Measurements from ENCODE around the gene FAM13A. TPM values are rescaled to one million over a fixed set of nuclear protein-coding genes. Genes with fewer than 3 reads are reported as not detected.
"Not testable (repeated sequence)": the region's sequence is repeated elsewhere in the genome, so short reads cannot be mapped to it uniquely, and the experiment has no call there.

Gene FAM13A
- total RNA-seq, 1 experiment from 2014 or later, result 16.7 TPM

GRCh38 chr4:89008166-89008565 is 48.8 kb downstream of the FAM13A start:
- no peak for DNase-seq (ENCODE audit: low read depth)
- in situ Hi-C loops (cut with HindIII; ENCODE audit: low pct_unique_long_range_greater_than_20kb, low sequenced_read_pairs), result loop anchor here (25.0 kb wide), 1 partner anchor 196 kb away; no protein-coding TSS in a partner anchor

DNA sequence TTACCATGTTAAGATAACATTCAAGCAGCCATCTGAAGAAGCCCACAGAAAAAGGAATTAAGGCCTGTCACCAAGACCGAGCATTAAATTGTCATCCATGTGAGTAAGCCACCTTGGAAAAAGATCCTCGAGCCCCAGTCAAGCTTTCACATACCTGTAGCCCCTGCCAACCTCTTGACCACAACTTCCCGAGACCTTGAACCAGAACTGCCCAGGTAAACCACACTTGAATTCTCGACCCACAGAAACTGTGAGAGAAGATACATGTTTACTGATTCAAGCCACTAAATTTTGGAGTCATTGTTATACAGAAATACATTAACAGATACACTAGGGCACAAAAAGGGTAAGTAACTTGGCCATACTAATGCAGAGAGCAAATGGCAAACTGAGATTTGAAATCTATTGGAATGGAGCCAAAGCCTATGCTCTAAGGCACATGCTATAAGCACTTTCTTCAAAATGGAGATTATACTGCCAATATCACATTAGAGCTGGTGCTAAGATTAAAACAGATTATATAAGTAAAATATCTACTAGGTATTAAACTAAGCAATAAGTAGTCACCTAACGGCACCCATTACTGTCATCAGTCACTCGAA is 49.5 kb downstream of the FAM13A start:
- DNase-seq (ENCODE audit: low read depth), result no peak
- in situ Hi-C loops (cut with HindIII; ENCODE audit: low pct_unique_long_range_greater_than_20kb, low sequenced_read_pairs), result loop anchor here (25.0 kb wide), 1 partner anchor 195 kb away; no protein-coding TSS in a partner anchor

DNA sequence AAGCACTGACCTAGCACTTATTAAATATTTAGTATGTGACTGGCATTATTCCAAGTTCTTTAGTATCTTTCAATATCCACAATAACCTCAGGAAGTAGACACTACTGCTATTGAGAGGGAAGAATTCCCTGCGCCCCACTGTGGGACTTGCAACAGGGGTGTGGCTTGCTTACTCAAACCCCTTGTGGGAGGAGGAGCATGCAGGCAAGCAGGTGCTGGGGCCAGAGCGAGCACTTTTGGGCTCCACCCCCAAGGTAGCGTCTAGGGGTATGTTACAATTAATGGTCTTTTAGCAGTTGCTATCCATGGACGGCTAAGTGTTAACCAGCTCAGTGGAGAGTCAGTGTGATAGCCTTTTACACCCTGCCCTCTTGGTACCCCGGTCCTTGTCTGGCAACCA is 50.7 kb downstream of the FAM13A start:
- DNase-seq (ENCODE audit: low read depth), result no peak
- in situ Hi-C loops (cut with HindIII; ENCODE audit: low pct_unique_long_range_greater_than_20kb, low sequenced_read_pairs), result loop anchor here (25.0 kb wide), 1 partner anchor 194 kb away; no protein-coding TSS in a partner anchor

GRCh38 chr4:89005066-89005465 is 51.9 kb downstream of the FAM13A start:
- not testable (repeated sequence) for DNase-seq (ENCODE audit: low read depth)
- in situ Hi-C loops (cut with HindIII; ENCODE audit: low pct_unique_long_range_greater_than_20kb, low sequenced_read_pairs), result loop anchor here (25.0 kb wide), 1 partner anchor 193 kb away; no protein-coding TSS in a partner anchor

DNA sequence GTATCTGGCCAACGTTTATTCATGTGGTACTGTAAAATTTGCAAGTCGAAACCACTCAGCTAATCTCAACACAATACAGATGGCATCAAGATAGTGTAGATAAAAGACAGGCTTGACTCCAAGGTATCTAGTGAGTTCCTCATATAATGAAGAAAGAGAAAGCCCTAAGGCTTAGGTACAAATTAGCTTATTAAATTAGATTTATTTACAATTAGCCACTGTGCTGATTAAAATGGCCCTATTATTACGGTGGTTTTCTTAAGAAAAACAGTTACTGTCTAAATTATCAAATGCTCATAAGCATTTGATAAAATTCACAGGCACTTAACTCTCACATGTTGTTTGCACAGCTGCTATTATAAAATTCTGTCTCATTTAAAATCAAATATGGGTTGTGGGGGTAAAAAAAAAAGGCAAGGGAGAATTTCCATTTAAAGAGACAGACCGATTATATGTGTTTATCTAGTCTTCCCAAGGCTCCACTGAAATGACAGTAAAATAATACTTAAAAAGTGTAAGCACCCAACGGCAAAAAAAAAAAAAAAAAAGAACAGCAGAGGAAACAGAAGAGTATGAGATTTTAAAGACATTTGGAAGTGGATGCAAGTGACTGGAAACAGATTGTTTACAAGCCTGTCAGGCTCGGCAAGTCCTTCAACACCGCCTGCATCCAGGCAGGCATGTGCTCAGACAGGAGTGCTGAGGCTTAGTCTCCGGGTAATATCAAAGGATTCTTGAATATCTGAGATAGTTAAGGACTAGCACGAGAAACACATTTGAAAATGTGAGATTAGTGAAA is 55.1 kb downstream of the FAM13A start:
- in situ Hi-C loops (cut with HindIII; ENCODE audit: low pct_unique_long_range_greater_than_20kb, low sequenced_read_pairs), result loop anchor here (25.0 kb wide), 1 partner anchor 190 kb away; no protein-coding TSS in a partner anchor
- no peak for DNase-seq (ENCODE audit: low read depth)

- peak; percentile 35 for DNase-seq (ENCODE audit: low read depth)
Observed at GRCh38 chr4:89000844-89001360, 56.1 kb downstream of the FAM13A start.

DNA sequence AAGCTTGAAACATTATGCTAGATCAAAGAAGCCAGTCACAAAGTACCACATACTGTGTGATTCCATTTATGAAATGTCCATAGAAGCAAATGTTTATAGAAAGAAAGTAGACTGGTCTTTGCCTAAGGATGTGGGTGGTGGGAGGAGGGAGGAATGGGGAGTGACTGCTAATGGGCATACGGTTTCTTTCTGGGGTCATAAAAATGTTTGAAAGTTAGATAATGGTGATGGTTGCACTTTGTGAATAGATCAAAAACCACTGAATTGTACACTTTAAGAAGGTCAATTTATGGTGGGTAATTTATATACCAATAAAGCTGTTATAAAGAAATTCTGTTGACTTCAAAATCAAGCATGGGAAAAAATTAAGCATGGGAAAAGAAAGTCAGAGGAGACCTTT is 56.6 kb downstream of the FAM13A start:
- no peak for DNase-seq (ENCODE audit: low read depth)
- in situ Hi-C loops (cut with HindIII; ENCODE audit: low pct_unique_long_range_greater_than_20kb, low sequenced_read_pairs), result loop anchor here (25.0 kb wide), 1 partner anchor 188 kb away; no protein-coding TSS in a partner anchor

More at GRCh38 chr4:89000844-89001360, 56.1 kb downstream of the FAM13A start:
- in situ Hi-C loops (cut with HindIII; ENCODE audit: low pct_unique_long_range_greater_than_20kb, low sequenced_read_pairs), result loop anchor here (25.0 kb wide), 1 partner anchor 189 kb away; no protein-coding TSS in a partner anchor

DNA sequence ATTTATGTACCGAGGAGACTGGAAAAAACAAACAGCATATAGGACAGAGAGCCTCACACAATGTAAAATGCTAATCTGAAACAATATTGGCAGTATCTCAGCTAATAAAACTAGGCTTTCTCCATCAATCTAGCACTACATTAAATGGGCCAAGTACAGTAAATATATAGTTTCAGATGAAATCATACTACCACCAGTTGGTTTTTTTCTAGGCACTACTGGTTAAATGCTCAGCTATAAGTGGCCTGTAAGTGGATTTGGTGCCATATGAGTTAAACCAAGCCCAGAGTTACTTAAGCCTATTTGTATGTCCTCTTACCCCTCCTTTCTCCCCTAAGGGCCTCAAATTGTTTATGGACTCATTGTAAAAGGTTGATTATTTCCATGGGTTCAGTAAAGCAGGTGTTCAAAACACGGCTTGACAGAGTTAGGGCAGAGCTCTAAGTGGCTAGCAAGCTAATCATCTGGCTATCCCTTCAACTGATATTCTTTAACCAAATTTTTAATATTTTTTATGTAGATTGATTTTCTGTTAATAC is 57.5 kb downstream of the FAM13A start:
- in situ Hi-C loops (cut with HindIII; ENCODE audit: low pct_unique_long_range_greater_than_20kb, low sequenced_read_pairs), result no loop called here
- no peak for DNase-seq (ENCODE audit: low read depth)

DNA sequence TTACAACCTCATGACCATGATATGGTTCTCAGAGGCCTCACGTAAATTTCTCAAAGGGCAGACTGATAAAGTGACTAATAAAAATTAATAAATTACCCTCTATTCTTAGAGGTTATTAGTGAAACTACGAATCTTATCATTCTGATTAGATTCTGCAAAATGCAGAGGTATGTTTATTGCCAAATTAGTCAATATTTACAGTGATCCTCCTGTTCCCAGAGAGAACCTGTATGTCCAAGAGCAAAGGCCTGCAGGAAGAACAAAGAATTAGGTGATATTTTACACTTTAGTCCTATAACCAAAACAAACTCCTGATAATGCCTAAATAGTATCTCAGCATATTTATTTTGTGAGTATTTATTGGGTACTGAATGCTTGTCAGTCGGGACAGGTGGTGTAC is 58.1 kb downstream of the FAM13A start:
- in situ Hi-C loops (cut with HindIII; ENCODE audit: low pct_unique_long_range_greater_than_20kb, low sequenced_read_pairs), result no loop called here
- DNase-seq (ENCODE audit: low read depth), result no peak

DNA sequence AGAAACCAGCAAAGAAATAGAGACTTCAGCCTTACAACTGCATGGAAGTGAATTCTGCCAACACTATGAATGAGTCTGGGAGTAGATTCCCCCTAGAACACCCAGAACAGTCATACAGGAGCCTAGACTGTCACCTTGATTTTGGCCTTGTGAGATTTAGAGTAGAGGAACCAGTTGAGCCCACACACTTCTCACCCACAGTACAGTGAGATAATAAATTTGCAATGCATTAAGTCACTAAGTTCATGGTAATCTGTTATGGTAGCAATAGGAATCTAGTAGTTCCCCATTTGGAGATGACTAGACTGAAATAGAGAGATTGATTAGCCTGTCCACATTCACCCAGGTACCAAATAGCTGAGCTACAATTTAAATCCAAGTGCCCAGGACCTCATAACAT is 59.0 kb downstream of the FAM13A start:
- no peak for DNase-seq (ENCODE audit: low read depth)
- in situ Hi-C loops (cut with HindIII; ENCODE audit: low pct_unique_long_range_greater_than_20kb, low sequenced_read_pairs), result no loop called here

GRCh38 chr4:88995874-88996273 is 61.1 kb downstream of the FAM13A start:
- no peak for DNase-seq (ENCODE audit: low read depth)

DNA sequence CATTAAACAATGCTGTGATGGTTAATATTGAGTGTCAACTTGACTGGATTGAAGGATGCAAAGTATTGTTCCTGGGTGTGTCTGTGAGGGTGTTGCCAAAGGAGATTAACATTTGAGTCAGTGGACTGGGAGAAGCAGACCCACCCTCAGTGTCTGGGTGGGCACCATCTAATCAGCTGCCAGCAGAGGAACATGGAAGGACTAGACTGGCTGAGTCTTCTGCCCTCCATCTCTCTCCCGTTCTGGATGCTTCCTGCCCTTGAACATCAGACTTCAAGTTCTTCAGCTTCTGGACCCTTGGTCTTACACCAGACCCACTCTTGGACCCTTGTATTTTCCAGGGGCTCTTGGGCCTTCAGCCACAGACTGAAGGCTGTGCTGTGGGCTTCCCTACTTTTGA is 61.7 kb downstream of the FAM13A start:
- in situ Hi-C loops (cut with HindIII; ENCODE audit: low pct_unique_long_range_greater_than_20kb, low sequenced_read_pairs); DNase-seq (ENCODE audit: low read depth): not testable (repeated sequence)

More at GRCh38 chr4:88995874-88996273, 61.1 kb downstream of the FAM13A start:
- in situ Hi-C loops (cut with HindIII; ENCODE audit: low pct_unique_long_range_greater_than_20kb, low sequenced_read_pairs), result no loop called here

DNA sequence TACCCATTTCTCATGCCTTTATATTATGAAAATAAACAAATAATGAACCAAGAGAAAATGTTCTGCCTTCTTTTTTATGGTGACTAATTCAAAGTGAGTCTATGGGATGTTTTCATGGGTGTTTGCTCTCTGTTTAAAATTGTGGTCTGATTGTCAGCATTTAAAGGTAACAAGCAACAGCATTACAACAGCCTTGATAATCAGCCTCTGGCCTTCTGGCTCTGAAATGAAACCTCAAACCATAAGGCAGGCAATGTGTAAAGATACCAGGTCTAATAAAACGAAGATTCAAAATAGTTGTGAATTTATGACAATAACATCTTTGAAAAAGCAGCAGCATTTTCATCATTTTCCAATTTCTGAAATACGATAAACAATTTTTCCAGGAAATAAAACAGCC is 63.7 kb downstream of the FAM13A start:
- in situ Hi-C loops (cut with HindIII; ENCODE audit: low pct_unique_long_range_greater_than_20kb, low sequenced_read_pairs), result no loop called here
- no peak for DNase-seq (ENCODE audit: low read depth)

DNA sequence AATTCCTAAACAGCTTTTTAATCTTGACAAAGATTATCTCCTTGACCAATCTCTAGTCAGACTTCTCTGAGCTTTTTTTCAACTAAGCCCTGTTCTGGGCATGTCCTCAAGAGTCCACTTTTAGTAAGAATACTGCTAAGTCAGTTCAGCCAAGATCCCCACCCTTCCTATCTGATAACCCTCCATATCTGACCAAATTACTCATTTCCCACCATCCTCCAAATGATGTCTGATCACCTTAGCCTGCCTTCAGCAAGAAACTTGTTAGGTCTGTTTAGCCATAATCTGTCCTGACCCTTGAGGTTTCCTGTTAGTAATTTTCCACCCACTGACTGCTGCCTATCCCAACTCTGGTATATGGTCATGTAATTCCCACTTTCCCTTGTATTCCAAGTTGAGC is 65.2 kb downstream of the FAM13A start:
- in situ Hi-C loops (cut with HindIII; ENCODE audit: low pct_unique_long_range_greater_than_20kb, low sequenced_read_pairs), result no loop called here
- DNase-seq (ENCODE audit: low read depth), result no peak

DNA sequence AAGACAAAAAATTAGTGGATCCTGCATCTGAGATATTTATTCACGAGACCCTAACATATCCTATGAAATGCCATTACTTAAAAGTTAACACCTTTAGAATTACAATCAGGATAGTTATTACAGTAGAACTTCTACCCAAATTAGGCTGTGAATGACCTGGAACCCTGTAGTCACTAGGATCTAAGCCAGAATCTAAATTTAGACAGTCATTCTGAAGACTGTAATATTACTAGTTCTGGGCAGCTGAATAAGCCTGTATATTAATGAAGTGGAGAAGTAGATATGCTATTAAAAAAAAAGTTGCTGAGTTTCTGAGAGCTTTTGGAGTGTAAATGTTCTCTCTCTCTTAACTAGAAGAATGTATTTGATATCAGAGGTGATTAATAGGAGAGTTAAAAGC is 67.0 kb downstream of the FAM13A start:
- DNase-seq (ENCODE audit: low read depth), result no peak
- in situ Hi-C loops (cut with HindIII; ENCODE audit: low pct_unique_long_range_greater_than_20kb, low sequenced_read_pairs), result no loop called here

- in situ Hi-C loops (cut with HindIII; ENCODE audit: low pct_unique_long_range_greater_than_20kb, low sequenced_read_pairs), result no loop called here
- no peak for DNase-seq (ENCODE audit: low read depth)
Observed at GRCh38 chr4:88985088-88985773, 71.8 kb downstream of the FAM13A start.

DNA sequence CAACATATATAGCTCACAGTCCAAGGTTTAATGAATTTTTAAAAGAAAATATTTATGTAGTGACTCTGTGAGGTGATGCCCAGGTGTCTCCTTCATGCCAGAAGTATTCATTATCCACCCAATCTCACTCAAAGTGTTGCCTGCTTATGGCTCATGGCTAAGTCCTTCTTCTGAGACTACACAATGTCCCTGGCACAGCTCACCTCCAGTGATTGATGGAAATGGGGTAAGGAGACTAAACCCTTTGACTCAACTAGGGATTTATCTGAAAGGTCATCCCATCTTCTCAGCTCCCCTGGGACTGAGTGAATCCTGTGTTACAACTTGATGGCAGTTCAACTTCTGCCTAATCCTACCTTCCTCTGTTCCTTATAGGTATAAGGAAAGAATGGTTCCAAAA is 74.2 kb downstream of the FAM13A start:
- in situ Hi-C loops (cut with HindIII; ENCODE audit: low pct_unique_long_range_greater_than_20kb, low sequenced_read_pairs), result no loop called here
- DNase-seq (ENCODE audit: low read depth), result no peak

DNA sequence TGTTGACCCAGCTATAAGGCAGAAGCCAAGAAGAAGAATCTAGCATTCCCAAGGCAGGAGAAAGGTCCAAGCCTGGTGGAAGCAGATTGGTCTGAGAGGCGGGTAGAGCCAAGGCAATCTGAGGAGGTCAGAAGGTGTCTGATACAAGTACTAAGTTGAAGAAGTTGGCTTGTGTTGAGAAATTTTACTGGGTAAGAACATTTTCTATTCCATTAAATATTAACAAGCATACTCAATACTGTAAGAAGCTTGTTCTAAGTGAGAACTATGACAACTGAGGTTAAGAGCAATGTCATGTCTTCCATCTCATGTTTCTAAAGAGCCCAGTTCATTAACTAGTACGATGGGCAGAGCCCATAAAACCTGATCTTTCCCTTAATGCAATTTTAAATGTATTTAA is 75.0 kb downstream of the FAM13A start:
- no peak for DNase-seq (ENCODE audit: low read depth)

More for the DNA sequence above, 75.0 kb downstream of the FAM13A start:
- in situ Hi-C loops (cut with HindIII; ENCODE audit: low pct_unique_long_range_greater_than_20kb, low sequenced_read_pairs), result no loop called here
